Glutamatergic neuron (in vitro differentiated cells): Measurements from ENCODE around the gene RBP5. TPM values are rescaled to one million over a fixed set of nuclear protein-coding genes. Genes with fewer than 3 reads are reported as not detected.
A peak's percentile ranks its signal among the peaks of the same experiment; 100 is the strongest.

Experiments used
- DNase-seq: peaks from one replicate; pipeline ENCODE4 v3.0.0; 2022
- H3K27ac Mint-ChIP-seq: one replicate; pipeline ENCODE4 v1.8.0; 2020; ENCODE audit warnings: mild to moderate bottlenecking, mixed read lengths, inconsistent platforms; ENCODE audit not compliant: unreplicated experiment
- H3K27me3 Mint-ChIP-seq: one replicate; pipeline ENCODE4 v1.8.0; 2020; ENCODE audit warnings: mild to moderate bottlenecking, moderate library complexity, mixed read lengths, inconsistent platforms; ENCODE audit not compliant: unreplicated experiment
- H3K36me3 Mint-ChIP-seq: one replicate; pipeline ENCODE4 v1.8.0; 2020; ENCODE audit warnings: mild to moderate bottlenecking, mixed read lengths, inconsistent platforms; ENCODE audit not compliant: unreplicated experiment
- H3K4me1 Mint-ChIP-seq: one replicate; pipeline ENCODE4 v1.8.0; 2020; ENCODE audit warnings: mild to moderate bottlenecking, low read depth, mixed read lengths, inconsistent platforms; ENCODE audit not compliant: unreplicated experiment
- H3K4me3 Mint-ChIP-seq: one replicate; pipeline ENCODE4 v1.8.0; 2020; ENCODE audit warnings: mild to moderate bottlenecking, mixed read lengths, inconsistent platforms; ENCODE audit not compliant: unreplicated experiment
- H3K9me3 Mint-ChIP-seq: one replicate; pipeline ENCODE4 v1.8.0; 2020; ENCODE audit warnings: mild to moderate bottlenecking, moderate library complexity, mixed read lengths, inconsistent platforms; ENCODE audit not compliant: unreplicated experiment
- total RNA-seq: library from RNA; stranded (reverse); fragmentation: NEBNext Ultra II Directional; extraction: Animal tissue kit (Norgen Biotek cat#: 25700); gene quantifications from one replicate; pipeline ENCODE4 v1.2.1, GENCODE V29; 2021; ENCODE audit not compliant: unreplicated experiment
- TF ChIP-seq, protein P1 (sequence below): fragments of 200-600 bp; sonication (generic); IDR thresholded peaks from one replicate; pipeline ENCODE4 v1.5.0; 2021; ENCODE audit not compliant: partially characterized antibody, unreplicated experiment

Gene RBP5
- total RNA-seq, 1 donor from 2014 or later = 1.2 TPM

DNA sequence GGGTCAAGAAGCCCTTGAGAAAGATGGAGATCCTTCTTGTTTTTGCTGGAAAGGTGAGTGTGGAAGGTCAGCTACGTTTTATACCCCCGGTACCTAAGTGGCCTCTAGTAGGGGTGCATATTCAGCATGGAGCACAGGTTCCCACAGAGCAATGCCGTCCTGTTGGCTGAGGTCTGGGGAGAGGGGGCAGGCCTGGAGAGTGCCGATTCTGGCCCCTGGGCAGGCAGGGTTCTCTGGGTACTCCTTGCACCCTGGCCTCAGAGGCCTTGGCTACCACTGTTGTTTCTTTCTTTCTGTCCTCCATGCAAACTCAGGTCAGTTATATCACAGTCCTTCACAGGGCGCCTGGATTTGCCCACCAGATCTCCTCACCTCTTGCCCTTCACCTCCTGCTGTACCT lies 8.5 kb downstream of the RBP5 start:
- TF ChIP-seq, protein P1, sequence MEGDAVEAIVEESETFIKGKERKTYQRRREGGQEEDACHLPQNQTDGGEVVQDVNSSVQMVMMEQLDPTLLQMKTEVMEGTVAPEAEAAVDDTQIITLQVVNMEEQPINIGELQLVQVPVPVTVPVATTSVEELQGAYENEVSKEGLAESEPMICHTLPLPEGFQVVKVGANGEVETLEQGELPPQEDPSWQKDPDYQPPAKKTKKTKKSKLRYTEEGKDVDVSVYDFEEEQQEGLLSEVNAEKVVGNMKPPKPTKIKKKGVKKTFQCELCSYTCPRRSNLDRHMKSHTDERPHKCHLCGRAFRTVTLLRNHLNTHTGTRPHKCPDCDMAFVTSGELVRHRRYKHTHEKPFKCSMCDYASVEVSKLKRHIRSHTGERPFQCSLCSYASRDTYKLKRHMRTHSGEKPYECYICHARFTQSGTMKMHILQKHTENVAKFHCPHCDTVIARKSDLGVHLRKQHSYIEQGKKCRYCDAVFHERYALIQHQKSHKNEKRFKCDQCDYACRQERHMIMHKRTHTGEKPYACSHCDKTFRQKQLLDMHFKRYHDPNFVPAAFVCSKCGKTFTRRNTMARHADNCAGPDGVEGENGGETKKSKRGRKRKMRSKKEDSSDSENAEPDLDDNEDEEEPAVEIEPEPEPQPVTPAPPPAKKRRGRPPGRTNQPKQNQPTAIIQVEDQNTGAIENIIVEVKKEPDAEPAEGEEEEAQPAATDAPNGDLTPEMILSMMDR = no peak
- no peak for DNase-seq
- Mint-ChIP-seq H3K27ac (no peak overlapping the region), H3K9me3 (peaks cover 2% of the 10 kb centered on the region), H3K4me1 (no peaks in the 10 kb centered on the region), H3K4me3 (no peak overlapping the region), H3K27me3 (peaks cover 6% of the 10 kb centered on the region), H3K36me3 (no peaks in the 10 kb centered on the region)

DNA sequence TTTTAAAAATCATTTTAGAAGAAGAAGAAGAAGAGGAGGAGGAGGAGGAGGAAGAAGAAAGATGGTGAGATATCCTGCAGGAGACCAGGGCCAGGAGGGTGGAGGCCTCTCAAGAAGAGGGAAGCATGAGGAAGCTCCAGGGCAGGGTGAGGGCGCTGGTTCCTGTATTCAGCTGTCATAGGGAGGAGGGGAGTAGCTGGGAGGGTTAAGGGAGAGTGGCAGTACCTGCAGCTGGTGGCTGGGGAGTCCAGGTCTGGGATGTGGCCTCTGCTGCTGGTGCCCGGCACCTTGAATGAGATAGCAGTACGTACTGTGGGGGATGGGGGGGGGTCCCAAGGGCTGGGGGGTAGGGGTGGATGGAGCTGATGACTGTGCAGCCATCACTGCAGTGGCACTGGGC lies 9.8 kb downstream of the RBP5 start:
- H3K27ac Mint-ChIP-seq = no peak overlapping the region
- no peak overlapping the region for H3K4me3 Mint-ChIP-seq
- DNase-seq = no peak
- no peaks in the 10 kb centered on the region for H3K4me1 Mint-ChIP-seq
- peaks cover 2% of the 10 kb centered on the region for H3K9me3 Mint-ChIP-seq
- H3K27me3 Mint-ChIP-seq = peaks cover 6% of the 10 kb centered on the region
- TF ChIP-seq, protein P1 = no peak
- no peaks in the 10 kb centered on the region for H3K36me3 Mint-ChIP-seq

DNA sequence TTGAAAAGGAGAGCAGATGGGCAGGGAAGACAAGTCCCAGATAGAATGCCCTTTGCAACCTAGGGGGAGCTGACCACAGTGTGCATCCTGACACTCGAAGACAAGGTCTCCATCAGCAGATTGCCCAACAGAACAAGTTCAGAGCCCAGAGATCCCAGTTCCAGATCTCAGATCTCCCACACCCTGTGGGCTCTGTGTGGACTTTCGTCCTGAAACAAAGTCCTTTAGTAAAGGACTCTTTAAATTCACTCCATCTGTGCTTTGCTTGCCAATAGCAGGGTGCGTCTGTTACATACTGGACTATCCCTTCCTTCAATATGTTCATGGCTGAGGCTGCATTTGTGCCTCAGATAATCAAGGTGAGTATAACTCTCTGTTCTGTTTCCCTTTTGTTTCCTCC lies 11.0 kb downstream of the RBP5 start:
- Mint-ChIP-seq H3K27me3 (peaks cover 2% of the 10 kb centered on the region), H3K36me3 (no peaks in the 10 kb centered on the region), H3K4me1 (no peaks in the 10 kb centered on the region), H3K9me3 (peaks cover under 1% of the 10 kb centered on the region), H3K27ac (no peak overlapping the region), H3K4me3 (no peak overlapping the region)
- no peak for DNase-seq
- TF ChIP-seq, protein P1 = no peak

DNA sequence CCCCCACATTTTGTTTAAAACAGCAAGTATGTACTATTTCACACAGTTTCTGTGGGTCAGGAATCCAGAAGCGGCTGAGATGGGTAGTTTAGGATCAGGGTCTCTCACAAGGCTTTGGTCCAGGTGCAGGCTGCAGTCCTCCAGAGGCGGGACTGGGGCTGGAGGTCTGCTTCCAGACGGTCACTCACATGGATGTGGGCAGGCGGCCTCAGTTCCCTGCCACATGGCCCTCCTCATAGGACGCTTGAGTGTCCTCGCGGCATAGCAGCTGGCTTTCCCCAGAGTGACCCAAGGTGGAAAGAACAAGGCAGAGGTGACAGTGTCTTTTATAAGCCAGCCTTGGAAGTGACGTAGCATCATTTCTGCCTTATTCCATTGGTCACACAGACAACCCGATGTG lies 11.8 kb downstream of the RBP5 start:
- Mint-ChIP-seq H3K27ac (no peak overlapping the region), H3K36me3 (no peaks in the 10 kb centered on the region), H3K4me3 (no peak overlapping the region), H3K9me3 (no peaks in the 10 kb centered on the region), H3K4me1 (no peaks in the 10 kb centered on the region), H3K27me3 (peaks cover 2% of the 10 kb centered on the region)
- TF ChIP-seq, protein P1 = no peak
- no peak for DNase-seq

DNA sequence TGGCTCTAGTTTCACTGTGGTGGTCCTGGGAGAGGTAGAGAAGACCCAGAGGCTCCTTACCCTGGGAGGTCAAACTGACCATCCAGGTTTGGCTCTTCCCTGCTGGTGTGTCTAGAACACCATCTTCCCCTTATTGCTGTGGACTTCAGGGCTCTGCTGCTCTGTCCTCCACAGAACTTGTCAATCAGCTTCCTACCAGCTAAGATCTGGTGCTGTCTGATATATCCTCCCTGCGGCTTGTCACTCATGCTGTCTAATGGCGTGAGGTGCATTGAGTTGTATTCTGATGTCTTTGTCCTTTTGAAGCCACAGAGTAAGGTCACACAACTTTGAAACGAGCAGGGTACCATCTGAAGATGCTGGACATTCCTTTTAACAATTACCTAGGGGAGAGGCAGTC lies 12.5 kb downstream of the RBP5 start:
- H3K27ac Mint-ChIP-seq = peak overlapping the region; percentile 12
- H3K4me3 Mint-ChIP-seq = no peak overlapping the region
- H3K27me3 Mint-ChIP-seq = peaks cover 2% of the 10 kb centered on the region
- no peaks in the 10 kb centered on the region for H3K9me3 Mint-ChIP-seq
- TF ChIP-seq, protein P1 = no peak
- no peak for DNase-seq
- no peaks in the 10 kb centered on the region for H3K4me1 Mint-ChIP-seq
- H3K36me3 Mint-ChIP-seq = no peaks in the 10 kb centered on the region
